A549 (cell line): ENCODE results near the gene HDLBP. TPM values are rescaled to one million over a fixed set of nuclear protein-coding genes. Genes with fewer than 3 reads are reported as not detected.

ENCODE experiments used
- ATAC-seq, 2 experiments: fragments of 200-7000 bp in 1 of 2; fragments of >200 bp in 1 of 2; cut with Nextera tagmentation in 1 of 2; cut with Tn5 transposase in 1 of 2; 3 replicates each; pipeline versions ENCODE4 v1.8.0 to v1.9.1; 2018 to 2020; ENCODE audit warnings: mild to moderate bottlenecking in 1 of 2, moderate library complexity in 1 of 2
- CTCF ChIA-PET: fragments of 300-600 bp; sonication (Branson Sonifier 250); formaldehyde crosslinking; extraction: SDS; loops from one replicate; lab custom pipeline; 2021; ENCODE audit warnings: antibody characterized with exemption, inconsistent platforms; lab: Yijun Ruan, JAX
- POLR2A ChIA-PET: fragments of 350-600 bp; formaldehyde crosslinking; extraction: SDS; loops from one replicate; lab custom pipeline; 2021; ENCODE audit warnings: antibody characterized with exemption, inconsistent platforms; lab: Yijun Ruan, JAX
- DNase-seq, 2 experiments: peaks; one replicate each; pipeline versions ENCODE4 v3.0.0 to v3.0.0-alpha.2; 2011 to 2016; ENCODE audit warnings: low read depth in 1 of 2, low spot score in 1 of 2
- FAIRE-seq: peaks from 2 replicates; lab custom pipeline; 2011; peaks lifted over from hg19 to GRCh38; lab: Jason Lieb, UNC
- H3K27ac ChIP-seq, 2 experiments: fragments of >200 bp; sonication (Bioruptor Twin); formaldehyde crosslinking; 3 replicates each; pipeline ENCODE4 v1.5.1; 2016 to 2017
- H3K4me1 ChIP-seq: fragments of >200 bp; sonication (Bioruptor Twin); formaldehyde crosslinking; 3 replicates; pipeline ENCODE4 v1.6.1; 2016
- H3K4me2 ChIP-seq: fragments of >200 bp; sonication (Bioruptor Twin); formaldehyde crosslinking; 3 replicates; pipeline ENCODE4 v1.6.1; 2016
- H3K4me3 ChIP-seq: fragments of >200 bp; sonication (Bioruptor Twin); formaldehyde crosslinking; 3 replicates; pipeline ENCODE4 v1.5.1; 2016
- H3K9me3 ChIP-seq: fragments of >200 bp; sonication (Bioruptor Twin); formaldehyde crosslinking; 3 replicates; pipeline ENCODE4 v1.6.1; 2016
- BCL3 ChIP-seq: fragments of >200 bp; sonication (Bioruptor Twin); formaldehyde crosslinking; IDR thresholded peaks from 3 replicates; pipeline ENCODE4 v1.6.1; 2016
- CHD4 ChIP-seq: fragments of 200-600 bp; sonication (generic); IDR thresholded peaks from 2 replicates; pipeline ENCODE4 v1.6.1; 2016; ENCODE audit warnings: antibody characterized with exemption, mild to moderate bottlenecking, borderline replicate concordance
- CTCF ChIP-seq: fragments of >200 bp; sonication (Bioruptor Twin); formaldehyde crosslinking; IDR thresholded peaks from 3 replicates; pipeline ENCODE4 v1.5.1; 2016
- E2F6 ChIP-seq: IDR thresholded peaks from 2 replicates; pipeline ENCODE4 v1.6.1; 2012; ENCODE audit warnings: low read depth, borderline replicate concordance
- FOSL2 ChIP-seq, 2 experiments: fragments of 450-650 bp in 1 of 2; fragments of >200 bp in 1 of 2; sonication (Bioruptor Twin) in 1 of 2; formaldehyde crosslinking; IDR thresholded peaks; 2 replicates each; pipeline versions ENCODE4 v1.5.0 to v1.6.1; 2016 to 2020; ENCODE audit warnings: mild to moderate bottlenecking in 1 of 2, moderate library complexity in 1 of 2
- FOXS1 ChIP-seq: fragments of 250-450 bp; sonication (Bioruptor Pico); IDR thresholded peaks from 2 replicates; pipeline ENCODE4 v1.5.0; 2020; ENCODE audit warnings: mild to moderate bottlenecking, moderate library complexity
- GATA3 ChIP-seq: IDR thresholded peaks from 2 replicates; pipeline ENCODE4 v1.6.1; 2012; ENCODE audit warnings: borderline replicate concordance
- HMGXB4 ChIP-seq: fragments of 250-450 bp; sonication (Bioruptor Pico); IDR thresholded peaks from 2 replicates; pipeline ENCODE4 v1.5.0; 2021; ENCODE audit warnings: mild to moderate bottlenecking, moderate library complexity, borderline replicate concordance
- JUN ChIP-seq, 2 experiments: fragments of >200 bp; sonication (Bioruptor Twin); formaldehyde crosslinking; IDR thresholded peaks; 2 replicates in 1 of 2; 3 replicates in 1 of 2; pipeline ENCODE4 v1.6.1; 2016 to 2017
- JUNB ChIP-seq: fragments of >200 bp; sonication (Bioruptor Twin); formaldehyde crosslinking; IDR thresholded peaks from 2 replicates; pipeline ENCODE4 v1.6.1; 2016
- KDM1A ChIP-seq: fragments of 200-600 bp; sonication (generic); IDR thresholded peaks from 2 replicates; pipeline ENCODE4 v1.6.1; 2016; ENCODE audit warnings: low read depth, mild to moderate bottlenecking
- KDM5A ChIP-seq: fragments of 200-600 bp; sonication (generic); IDR thresholded peaks from 2 replicates; pipeline ENCODE4 v1.6.1; 2016; ENCODE audit warnings: antibody characterized with exemption, mild to moderate bottlenecking
- NR3C1 ChIP-seq: fragments of >200 bp; sonication (Bioruptor Twin); formaldehyde crosslinking; IDR thresholded peaks from 3 replicates; pipeline ENCODE4 v1.6.1; 2017
- PHF8 ChIP-seq: fragments of 200-600 bp; sonication (generic); IDR thresholded peaks from 2 replicates; pipeline ENCODE4 v1.6.1; 2016; ENCODE audit warnings: low read depth, mild to moderate bottlenecking, antibody characterized with exemption, moderate library complexity, borderline replicate concordance
- POLR2A ChIP-seq: IDR thresholded peaks from 2 replicates; pipeline ENCODE4 v1.6.1; 2012; ENCODE audit warnings: mild to moderate bottlenecking, low read length
- REST ChIP-seq: fragments of 200-600 bp; sonication (generic); IDR thresholded peaks from 2 replicates; pipeline ENCODE4 v1.6.1; 2016; ENCODE audit warnings: antibody characterized with exemption, mild to moderate bottlenecking, moderate library complexity
- RFX5 ChIP-seq: fragments of 450-650 bp; IDR thresholded peaks from 2 replicates; pipeline ENCODE4 v1.7.1; 2014; ENCODE audit warnings: antibody characterized with exemption, mild to moderate bottlenecking, moderate library complexity
- ZC3H11A ChIP-seq: fragments of 450-650 bp; IDR thresholded peaks from 2 replicates; pipeline ENCODE4 v1.6.1; 2014; ENCODE audit warnings: antibody characterized with exemption, mild to moderate bottlenecking
- WGBS: methylation state at CpG from one replicate; pipeline ENCODE4 v1.1.6; 2017; ENCODE audit errors: missing lambda C conversion rate; 5-methylcytosine and 5-hydroxymethylcytosine counted together
- polyA plus RNA-seq, 4 experiments: library from polyadenylated mRNA; depleted of rRNA in 3 of 4; stranded (reverse); fragments of >200 nt; fragmentation: RNase III in 1 of 4; extraction: RNeasy Plus Mini Kit Qiagen cat#74134 plus additional on column Dnase treatment in 1 of 4; gene quantifications; 2 replicates in 3 of 4; 3 replicates in 1 of 4; pipeline ENCODE4 v1.2.3, GENCODE V29; 2011 to 2017

Gene HDLBP
- polyA plus RNA-seq, 2 of the 4 experiments (the other 2 are of a cell fraction) = 248 to 292 TPM

- TF ChIP-seq HMGXB4 (CRISPR knock-in tag) = no peak
- no peak for TF ChIP-seq CTCF
- TF ChIP-seq ZC3H11A = no peak
- no peak for TF ChIP-seq JUNB
- no peak for TF ChIP-seq E2F6
- TF ChIP-seq FOSL2 (IDR thresholded peaks at IDR 0.05) = no peak
- TF ChIP-seq FOSL2 (CRISPR knock-in tag; IDR thresholded peaks at IDR 0.05) = no peak
These were observed 1.9 kb upstream of the HDLBP start (continued) for GRCh38 chr2:241317391-241317790.

GRCh38 chr2:241316825-241317224 is 1.4 kb upstream of the HDLBP start:
- ChIA-PET CTCF (interaction anchor here (0.7 to 0.8 kb wide), 2 partner anchors 17 to 33 kb away, joined by 4 read pairs; no protein-coding TSS in a partner anchor), POLR2A (interaction anchor here (0.6 to 1.9 kb wide), 3 partner anchors 8 to 39 kb away, joined by 3 to 5 read pairs (median 4); partner anchors contain the start of gene FARP2)
- no peak for TF ChIP-seq KDM1A
- WGBS = 5% methylated on average over 4 of the region's 4 CpGs
- H3K4me2 ChIP-seq = peak overlapping the region; percentile 97
- H3K4me1 ChIP-seq = peaks cover 68% of the 10 kb centered on the region
- FAIRE-seq = no peak
- H3K9me3 ChIP-seq = no peaks in the 10 kb centered on the region
- peak overlapping the region; percentile 99 to 100 for H3K27ac ChIP-seq
- H3K4me3 ChIP-seq = peak overlapping the region; percentile 76
- no peak for DNase-seq
- no peak for ATAC-seq

GRCh38 chr2:241315879-241316631 is 583 bp upstream of the HDLBP start, which contains the start of gene SEPTIN2:
SEPTIN2 (plus strand) TSS chr2:241315925; CDS start chr2:241324233, 8,308 bp downstream.
- 1% methylated on average over 28 of the region's 75 CpGs for WGBS
- no peak for TF ChIP-seq FOXS1 (CRISPR knock-in tag)
- peak; percentile 59 for TF ChIP-seq KDM5A
- TF ChIP-seq CHD4 = no peak
- TF ChIP-seq HMGXB4 (CRISPR knock-in tag) = no peak
- no peak for TF ChIP-seq NR3C1
- peak; percentile 78; the same call in 2 of the 3 replicates for TF ChIP-seq BCL3
- peak; percentile 65; the same call in 1 of the 2 replicates for TF ChIP-seq E2F6
- TF ChIP-seq PHF8 = peak; percentile 95
- TF ChIP-seq GATA3 = peak; percentile 24; the same call in 1 of the 2 replicates
- no peak for TF ChIP-seq RFX5
- TF ChIP-seq POLR2A = peak; percentile 68
- peak; percentile 66 to 88; a peak in 4 of 5 replicates for TF ChIP-seq JUN (IDR thresholded peaks at IDR 0.05)
- TF ChIP-seq REST = peak; percentile 26; the same call in 1 of the 2 replicates
- Histone ChIP-seq H3K27ac (peak within 1 kb of the TSS; percentile 99 to 100), H3K9me3 (no peaks in the 10 kb centered on the region), H3K4me2 (peak within 1 kb of the TSS; percentile 97), H3K4me1 (peaks cover 65% of the 10 kb centered on the region), H3K4me3 (peak within 1 kb of the TSS; percentile 76)
- ChIA-PET CTCF (interaction anchor here (0.6 to 2.6 kb wide), 11 partner anchors 8 to 418 kb away, joined by 3 to 14 read pairs (median 4); partner anchors contain the start of gene D2HGDH), POLR2A (interaction anchor here (0.6 to 1.9 kb wide), 6 partner anchors 9 to 384 kb away, joined by 3 to 7 read pairs (median 4); partner anchors contain the start of gene FARP2)
- peak; percentile 36 to 76 for DNase-seq
- no peak for FAIRE-seq
- ATAC-seq = peak; percentile 76 to 79
